DND-41 (cell line): ENCODE data around the gene LOX.

ENCODE experiments used
- EZH2 ChIP-seq: IDR thresholded peaks from 3 replicates; pipeline ENCODE4 v1.6.1; 2012; ENCODE audit warnings: borderline replicate concordance, low read depth, mild to moderate bottlenecking, moderate library complexity, low read length, inconsistent platforms; ENCODE audit not compliant: severe bottlenecking
- TF ChIP-seq, protein P1 (sequence below): IDR thresholded peaks from 2 replicates; pipeline ENCODE4 v1.5.1; 2012; ENCODE audit warnings: borderline replicate concordance, low read length, moderate library complexity, mild to moderate bottlenecking; ENCODE audit not compliant: poor library complexity, severe bottlenecking; ENCODE audit errors: extremely low read depth

DNA sequence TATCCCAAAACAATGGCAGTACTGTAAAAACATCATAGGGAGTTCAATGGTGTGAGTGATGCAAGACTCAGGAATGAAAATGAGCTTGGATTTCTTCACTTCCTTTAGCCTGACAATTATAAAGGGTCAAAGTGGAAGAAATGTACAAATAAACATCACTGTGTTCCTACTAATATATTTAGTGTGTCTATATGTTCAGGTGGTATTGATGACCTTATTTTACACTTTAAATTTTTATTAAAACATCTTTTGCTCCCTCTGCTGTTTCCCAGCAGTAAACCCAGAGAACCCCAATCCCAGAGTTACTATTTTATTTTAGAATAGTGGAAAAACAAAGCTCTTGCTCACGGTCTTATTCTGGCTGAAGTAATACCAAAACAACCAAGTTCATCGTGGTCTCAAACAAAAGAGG, 2.0 kb downstream of the LOX start:
- TF ChIP-seq, protein P1, sequence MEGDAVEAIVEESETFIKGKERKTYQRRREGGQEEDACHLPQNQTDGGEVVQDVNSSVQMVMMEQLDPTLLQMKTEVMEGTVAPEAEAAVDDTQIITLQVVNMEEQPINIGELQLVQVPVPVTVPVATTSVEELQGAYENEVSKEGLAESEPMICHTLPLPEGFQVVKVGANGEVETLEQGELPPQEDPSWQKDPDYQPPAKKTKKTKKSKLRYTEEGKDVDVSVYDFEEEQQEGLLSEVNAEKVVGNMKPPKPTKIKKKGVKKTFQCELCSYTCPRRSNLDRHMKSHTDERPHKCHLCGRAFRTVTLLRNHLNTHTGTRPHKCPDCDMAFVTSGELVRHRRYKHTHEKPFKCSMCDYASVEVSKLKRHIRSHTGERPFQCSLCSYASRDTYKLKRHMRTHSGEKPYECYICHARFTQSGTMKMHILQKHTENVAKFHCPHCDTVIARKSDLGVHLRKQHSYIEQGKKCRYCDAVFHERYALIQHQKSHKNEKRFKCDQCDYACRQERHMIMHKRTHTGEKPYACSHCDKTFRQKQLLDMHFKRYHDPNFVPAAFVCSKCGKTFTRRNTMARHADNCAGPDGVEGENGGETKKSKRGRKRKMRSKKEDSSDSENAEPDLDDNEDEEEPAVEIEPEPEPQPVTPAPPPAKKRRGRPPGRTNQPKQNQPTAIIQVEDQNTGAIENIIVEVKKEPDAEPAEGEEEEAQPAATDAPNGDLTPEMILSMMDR = no peak
- no peak for TF ChIP-seq EZH2
